NCI-H1694 treated with DMSO at 0.1 percent for 48 hours (cell line): ENCODE measurements around the gene SPDYA.

Experiments used
- DNase-seq: peaks from one replicate; lab custom pipeline; 2025; lab: John Stamatoyannopoulos, UW

The SPDYA gene

DNA sequence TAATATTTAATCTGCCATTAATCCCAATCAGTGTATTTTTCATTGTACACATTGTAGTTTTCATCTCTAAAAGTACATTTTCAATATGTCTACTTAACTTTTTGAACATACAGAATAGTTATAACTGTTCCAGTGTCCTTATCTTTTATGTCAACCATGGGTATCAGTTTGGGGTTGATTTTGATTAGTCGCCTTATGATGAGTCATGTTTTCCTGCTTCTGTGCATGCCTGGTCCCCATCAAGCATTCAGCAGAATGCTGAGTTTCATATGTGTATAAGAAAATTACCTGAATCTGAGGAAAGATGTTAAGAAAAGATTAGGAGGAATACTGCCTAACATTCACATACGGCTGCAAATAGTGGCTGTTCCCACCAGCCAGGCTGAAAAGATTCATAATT is 17.7 kb downstream of the SPDYA start:
- no peak for DNase-seq

GRCh38 chr2:28833740-28834470 is 23.3 kb downstream of the SPDYA start:
- DNase-seq, result no peak

DNA sequence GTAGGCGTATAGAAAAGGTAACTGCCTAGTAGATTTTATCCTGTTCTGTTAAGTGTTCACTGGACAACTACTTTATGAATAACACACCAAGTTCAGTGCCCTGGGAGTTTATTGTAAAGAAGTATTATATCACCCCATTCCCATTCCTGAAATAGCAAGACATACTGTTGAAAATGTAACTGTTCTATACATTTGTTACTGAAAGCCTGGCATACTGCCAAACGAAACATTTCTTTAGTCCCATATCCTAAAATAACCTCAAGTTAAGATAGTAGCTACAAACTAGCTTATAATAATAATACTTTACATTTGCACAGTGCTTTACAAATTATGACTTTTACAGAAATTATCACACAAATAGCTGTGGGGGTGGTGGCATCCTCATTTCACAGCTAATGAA is 25.1 kb downstream of the SPDYA start:
- no peak for DNase-seq

DNA sequence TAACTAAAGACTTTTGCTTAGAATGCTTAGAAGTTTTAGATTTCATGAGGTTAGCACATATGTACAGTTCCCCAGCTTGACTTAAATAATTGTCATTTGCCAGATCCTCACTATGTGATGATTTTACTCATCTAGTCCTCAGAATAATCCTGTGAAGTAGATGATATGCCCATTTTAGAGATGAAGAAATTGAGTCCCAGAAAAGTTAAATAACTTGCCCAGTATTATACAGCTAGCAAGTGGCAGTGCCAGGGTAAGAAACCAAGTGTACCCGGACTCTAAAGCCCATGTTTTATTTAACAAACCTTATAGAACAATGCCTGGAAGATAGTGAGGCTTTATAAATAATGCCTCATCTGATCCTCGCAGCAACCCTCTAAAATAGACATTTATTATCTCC is 28.3 kb downstream of the SPDYA start:
- no peak for DNase-seq

GRCh38 chr2:28842042-28842441 is 31.4 kb downstream of the SPDYA start:
- no peak for DNase-seq

DNA sequence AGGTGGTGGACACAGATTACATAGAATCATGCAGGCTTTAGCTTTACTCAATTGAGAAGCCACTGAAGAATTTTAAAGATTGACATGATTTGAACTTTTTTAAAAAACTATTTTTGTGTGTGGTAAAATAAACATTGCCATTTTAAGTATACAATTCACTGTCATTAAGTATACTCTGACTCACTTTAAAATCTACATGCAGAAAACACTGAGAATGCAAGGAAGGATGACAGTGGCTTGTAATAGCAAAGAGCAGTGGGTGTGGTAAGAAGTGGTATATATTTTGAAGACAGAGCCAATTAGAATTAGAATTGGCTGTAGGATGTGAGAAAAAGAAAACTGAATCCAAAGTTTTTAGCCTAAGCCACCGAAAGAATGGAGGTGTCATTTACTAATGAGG is 44.6 kb downstream of the SPDYA start:
- no peak for DNase-seq

DNA sequence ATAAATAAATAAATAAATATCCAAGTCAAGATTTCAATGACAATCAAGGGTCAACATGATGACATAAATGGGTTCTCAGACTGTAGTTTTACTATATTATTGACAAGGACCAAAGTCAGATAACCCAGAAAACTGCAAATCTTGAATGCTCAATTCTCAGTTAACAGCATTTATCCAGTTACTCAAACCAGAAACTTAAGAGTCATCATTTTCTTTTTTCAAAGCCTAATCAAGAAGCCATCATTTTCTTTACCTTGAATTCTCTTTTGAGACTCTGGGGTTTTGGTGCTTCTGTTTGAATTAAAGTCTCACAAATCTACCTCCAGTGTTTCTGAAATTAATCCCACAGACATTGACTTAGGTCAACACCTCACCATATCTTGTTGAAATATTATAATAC is 45.3 kb downstream of the SPDYA start:
- no peak for DNase-seq

GRCh38 chr2:28868611-28869010 is 58.0 kb downstream of the SPDYA start:
- DNase-seq, result no peak

GRCh38 chr2:28869494-28870145 is 59.0 kb downstream of the SPDYA start:
- no peak for DNase-seq

- peak; percentile 89 for DNase-seq
These were observed 59.7 kb downstream of the SPDYA start, which contains the start of gene TRMT61B for GRCh38 chr2:28870146-28870891. TSS of gene TRMT61B (minus strand) at chr2:28870309. CDS start at chr2:28870277, 32 bp downstream.

- no peak for DNase-seq
These were observed 61.0 kb downstream of the SPDYA start for GRCh38 chr2:28871620-28872019.

DNA sequence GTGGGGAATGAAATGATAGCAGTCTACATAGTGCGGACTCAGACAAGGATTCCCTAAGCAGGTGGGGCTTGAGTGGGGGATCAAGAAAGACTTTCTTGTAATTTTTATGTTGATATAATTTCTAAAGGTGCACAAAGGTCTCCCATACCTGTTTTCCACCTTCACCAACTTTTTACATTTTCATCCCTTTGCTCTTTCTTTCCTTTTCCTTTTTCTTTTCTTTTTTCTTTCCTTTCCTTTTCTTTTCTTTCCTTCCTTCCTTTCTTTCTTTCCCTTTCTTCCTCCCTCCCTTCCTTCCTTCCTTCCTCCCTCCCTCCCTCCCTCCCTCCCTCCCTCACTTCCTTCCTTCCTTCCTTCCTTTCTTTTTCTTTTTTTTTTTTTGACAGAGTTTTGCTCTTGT is 69.6 kb downstream of the SPDYA start:
- no peak for DNase-seq

DNA sequence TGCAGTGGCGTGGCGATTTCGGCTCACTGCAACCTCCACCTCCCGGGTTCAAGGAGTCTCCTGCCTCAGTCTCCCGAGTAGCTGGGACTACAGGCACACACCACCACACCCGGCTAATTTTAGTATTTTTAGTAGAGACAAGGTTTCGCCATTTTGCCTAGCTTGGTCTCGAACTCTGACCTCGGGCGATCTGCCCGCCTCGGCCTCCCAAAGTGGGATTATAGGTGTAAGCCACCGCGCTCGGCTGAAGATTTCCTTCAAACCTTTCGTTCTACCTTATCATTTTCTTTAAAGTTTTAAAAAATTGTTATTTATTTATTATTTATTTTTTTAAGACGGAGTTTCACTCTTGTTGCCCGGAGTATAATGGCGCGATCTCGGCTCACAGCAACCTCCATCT is 82.9 kb downstream of the SPDYA start:
- no peak for DNase-seq

GRCh38 chr2:28894470-28895188 is 84.0 kb downstream of the SPDYA start, which contains the start of gene WDR43:
TSS of gene WDR43 (plus strand) at chr2:28894667. CDS start at chr2:28894699, 32 bp downstream.
- peak; percentile 97 for DNase-seq

DNA sequence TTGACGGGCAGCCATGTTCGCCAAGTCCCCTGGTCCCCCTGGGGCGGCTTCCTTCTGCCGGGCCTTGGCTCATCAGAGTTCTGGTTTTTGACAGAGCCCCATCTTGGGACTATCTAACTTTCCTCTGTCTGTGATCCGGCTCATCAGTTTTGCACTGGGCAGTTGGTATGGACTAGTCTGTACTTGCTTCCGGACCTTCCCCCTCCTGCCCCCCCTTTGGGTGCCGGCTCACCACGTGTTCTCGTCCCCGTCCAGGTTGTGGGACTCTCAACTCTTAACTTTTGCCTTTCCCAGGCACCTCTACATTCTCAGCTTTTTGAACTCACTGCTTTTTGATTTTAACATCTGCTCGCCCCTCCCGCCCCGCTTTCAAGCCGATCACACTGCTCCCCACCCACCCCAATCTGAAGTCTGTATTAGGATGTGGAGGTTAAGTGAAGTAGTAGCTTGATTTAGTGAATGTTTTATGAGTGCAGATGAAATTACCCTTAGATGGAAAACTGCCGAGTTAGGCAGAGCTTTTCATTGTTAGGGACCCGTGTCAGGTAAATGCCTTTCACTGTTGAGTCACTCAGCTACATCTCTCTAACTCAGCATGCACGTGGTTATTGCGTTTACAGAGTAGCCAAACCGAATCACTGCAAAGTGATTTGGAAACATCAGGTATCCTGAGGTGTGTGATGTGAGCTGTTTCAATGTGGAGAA is 84.7 kb downstream of the SPDYA start:
- no peak for DNase-seq

- DNase-seq, result no peak
These were observed 86.3 kb downstream of the SPDYA start for GRCh38 chr2:28896906-28897305.

GRCh38 chr2:28898048-28898447 is 87.4 kb downstream of the SPDYA start:
- no peak for DNase-seq
